HFFc6 (cell line): Measurements from ENCODE around the gene LBP. TPM values are rescaled to one million over a fixed set of nuclear protein-coding genes. Genes with fewer than 3 reads are reported as not detected.

ENCODE experiments used
- DNase-seq: peaks from one replicate; pipeline ENCODE4 v3.0.0-alpha.2; 2018
- H3K27ac Mint-ChIP-seq: 2 replicates; pipeline ENCODE4 v1.8.0; 2020; ENCODE audit warnings: mild to moderate bottlenecking, mixed read lengths
- H3K27me3 Mint-ChIP-seq: 2 replicates; pipeline ENCODE4 v1.8.0; 2021; ENCODE audit warnings: mild to moderate bottlenecking, moderate library complexity, mixed read lengths; ENCODE audit not compliant: insufficient read depth
- H3K36me3 Mint-ChIP-seq: 2 replicates; pipeline ENCODE4 v1.8.0; 2021; ENCODE audit warnings: low read depth, mixed read lengths
- H3K4me1 Mint-ChIP-seq: 2 replicates; pipeline ENCODE4 v1.8.0; 2020; ENCODE audit warnings: low read depth, mixed read lengths
- H3K4me3 Mint-ChIP-seq: 2 replicates; pipeline ENCODE4 v1.8.0; 2020; ENCODE audit warnings: mild to moderate bottlenecking, moderate library complexity, mixed read lengths
- H3K9me3 Mint-ChIP-seq: 2 replicates; pipeline ENCODE4 v1.8.0; 2020; ENCODE audit warnings: mild to moderate bottlenecking, mixed read lengths
- total RNA-seq, 6 experiments: library from RNA; stranded (reverse); fragmentation: NEBNext Ultra II Directional; extraction: Animal tissue kit (Norgen Biotek cat#: 25700); gene quantifications; 2 replicates in 1 of 6; 3 replicates in 5 of 6; pipeline ENCODE4 v1.2.3, GENCODE V29; 2021
- TF ChIP-seq, protein P1 (sequence below): fragments of 200-600 bp; sonication (generic); IDR thresholded peaks from 2 replicates; pipeline ENCODE4 v1.5.0; 2021; ENCODE audit warnings: antibody characterized with exemption, mild to moderate bottlenecking

LBP gene
- total RNA-seq, 6 experiments from 2014 or later, result not detected

DNA sequence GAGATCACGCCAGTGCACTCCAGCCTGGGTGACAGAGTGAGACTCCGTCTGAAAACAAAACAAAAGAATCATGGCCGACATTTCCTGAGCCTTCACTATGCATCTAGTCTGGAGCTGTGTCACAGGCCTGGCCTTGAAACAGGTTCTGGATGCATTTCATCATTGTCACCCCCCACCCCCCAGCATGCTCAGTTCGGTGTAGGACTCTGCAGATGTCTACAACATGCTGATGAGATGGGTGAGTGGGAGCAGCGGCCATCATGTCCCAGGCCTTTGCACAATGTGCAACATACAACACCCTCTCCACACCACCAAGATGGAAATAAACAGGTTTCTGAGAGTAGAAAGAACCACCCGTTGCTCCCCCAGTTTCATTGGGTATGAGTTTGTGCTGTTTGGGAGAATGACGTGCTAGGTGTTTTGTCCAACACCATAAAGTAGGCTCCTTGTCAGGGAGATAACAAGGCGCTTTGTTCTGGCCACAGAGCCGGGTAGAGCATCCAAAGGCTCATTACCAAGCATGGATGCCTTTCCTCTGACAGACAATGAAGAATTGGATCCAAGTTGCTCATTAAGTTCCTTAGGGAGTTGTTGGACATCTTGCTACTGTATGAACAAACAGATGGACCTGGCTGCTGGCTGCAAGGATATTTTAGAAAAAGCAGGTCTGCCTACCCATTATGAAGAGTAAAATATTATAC is 66.7 kb downstream of the LBP start:
- peaks cover 6% of the 10 kb centered on the region; the same call in 1 of the 2 replicates for H3K4me1 Mint-ChIP-seq
- H3K27me3 Mint-ChIP-seq, result no peaks in the 10 kb centered on the region
- no peak overlapping the region for H3K27ac Mint-ChIP-seq
- DNase-seq, result peak; percentile 21
- no peaks in the 10 kb centered on the region for H3K9me3 Mint-ChIP-seq
- TF ChIP-seq, protein P1, sequence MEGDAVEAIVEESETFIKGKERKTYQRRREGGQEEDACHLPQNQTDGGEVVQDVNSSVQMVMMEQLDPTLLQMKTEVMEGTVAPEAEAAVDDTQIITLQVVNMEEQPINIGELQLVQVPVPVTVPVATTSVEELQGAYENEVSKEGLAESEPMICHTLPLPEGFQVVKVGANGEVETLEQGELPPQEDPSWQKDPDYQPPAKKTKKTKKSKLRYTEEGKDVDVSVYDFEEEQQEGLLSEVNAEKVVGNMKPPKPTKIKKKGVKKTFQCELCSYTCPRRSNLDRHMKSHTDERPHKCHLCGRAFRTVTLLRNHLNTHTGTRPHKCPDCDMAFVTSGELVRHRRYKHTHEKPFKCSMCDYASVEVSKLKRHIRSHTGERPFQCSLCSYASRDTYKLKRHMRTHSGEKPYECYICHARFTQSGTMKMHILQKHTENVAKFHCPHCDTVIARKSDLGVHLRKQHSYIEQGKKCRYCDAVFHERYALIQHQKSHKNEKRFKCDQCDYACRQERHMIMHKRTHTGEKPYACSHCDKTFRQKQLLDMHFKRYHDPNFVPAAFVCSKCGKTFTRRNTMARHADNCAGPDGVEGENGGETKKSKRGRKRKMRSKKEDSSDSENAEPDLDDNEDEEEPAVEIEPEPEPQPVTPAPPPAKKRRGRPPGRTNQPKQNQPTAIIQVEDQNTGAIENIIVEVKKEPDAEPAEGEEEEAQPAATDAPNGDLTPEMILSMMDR, result no peak
- H3K36me3 Mint-ChIP-seq, result peaks cover 23% of the 10 kb centered on the region
- no peak overlapping the region for H3K4me3 Mint-ChIP-seq

DNA sequence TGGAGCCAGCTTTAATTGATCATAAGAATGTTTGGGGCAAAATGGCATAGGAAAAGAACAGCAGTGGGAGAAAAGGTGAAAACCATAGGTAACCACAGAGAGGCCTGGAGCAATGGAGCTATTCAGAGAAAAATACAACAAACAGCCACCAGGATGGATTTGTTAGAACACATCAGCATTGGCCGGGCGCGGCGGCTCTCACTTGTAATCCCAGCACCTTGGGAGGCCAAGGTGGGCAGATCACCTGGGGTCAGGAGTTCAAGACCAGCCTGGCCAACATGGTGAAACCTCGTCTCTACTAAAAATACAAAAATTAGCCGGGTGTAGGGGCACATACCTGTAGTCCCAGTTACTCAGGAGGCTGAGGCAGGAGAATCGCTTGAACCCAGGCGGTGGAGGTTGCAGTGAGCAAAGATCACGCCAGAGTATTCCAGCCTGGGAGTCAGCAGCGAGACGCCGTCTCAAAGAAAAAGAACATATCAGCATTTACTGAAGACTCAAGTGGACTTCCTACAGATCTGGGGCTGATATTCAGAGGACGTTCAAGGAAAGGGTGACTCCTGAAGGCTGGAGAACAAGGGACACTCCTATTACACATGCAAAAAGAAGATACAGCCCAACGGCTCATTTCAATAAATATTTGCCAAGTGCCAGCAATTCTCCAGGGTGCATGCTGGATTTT is 68.6 kb downstream of the LBP start:
- Mint-ChIP-seq H3K9me3 (no peaks in the 10 kb centered on the region), H3K4me3 (no peak overlapping the region), H3K27me3 (no peaks in the 10 kb centered on the region), H3K27ac (no peak overlapping the region), H3K36me3 (peaks cover 35% of the 10 kb centered on the region), H3K4me1 (peaks cover 15% of the 10 kb centered on the region)
- DNase-seq, result no peak
- TF ChIP-seq, protein P1, result no peak

DNA sequence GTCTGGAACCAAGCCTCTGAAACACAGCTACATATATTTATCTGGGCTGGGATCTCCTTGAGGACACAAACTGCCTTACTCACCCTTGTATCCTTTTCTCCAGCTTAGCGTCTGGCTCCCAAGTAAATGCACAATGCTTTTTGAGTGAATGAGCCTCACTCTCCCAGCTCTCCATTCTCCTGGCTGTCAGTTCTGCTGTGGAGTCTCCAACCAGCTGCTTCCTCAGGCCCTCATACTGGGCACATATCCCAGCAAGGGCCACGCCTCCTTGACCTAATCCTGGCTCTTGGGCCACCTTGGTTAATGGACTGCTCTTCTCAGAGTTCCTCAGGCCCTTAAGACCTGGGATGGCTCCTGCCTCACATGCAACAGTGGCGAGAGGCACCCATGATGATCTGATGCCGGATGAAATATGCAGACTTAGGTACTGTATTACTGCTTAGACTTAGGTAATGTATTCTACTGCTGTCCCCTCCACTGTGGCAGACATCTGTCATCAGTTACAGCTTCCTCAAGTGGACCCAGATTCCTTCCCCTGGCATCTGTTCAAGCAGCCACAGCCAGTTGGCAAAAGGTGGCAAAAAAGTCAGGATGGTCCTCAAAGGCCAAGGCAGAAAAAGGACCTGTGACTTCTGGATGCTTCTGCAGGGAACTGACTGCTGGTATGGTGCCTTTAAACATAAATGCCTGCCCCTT is 72.4 kb downstream of the LBP start:
- Mint-ChIP-seq H3K27ac (peak overlapping the region; percentile 29), H3K36me3 (peaks cover 59% of the 10 kb centered on the region)
- TF ChIP-seq, protein P1, result no peak

DNA sequence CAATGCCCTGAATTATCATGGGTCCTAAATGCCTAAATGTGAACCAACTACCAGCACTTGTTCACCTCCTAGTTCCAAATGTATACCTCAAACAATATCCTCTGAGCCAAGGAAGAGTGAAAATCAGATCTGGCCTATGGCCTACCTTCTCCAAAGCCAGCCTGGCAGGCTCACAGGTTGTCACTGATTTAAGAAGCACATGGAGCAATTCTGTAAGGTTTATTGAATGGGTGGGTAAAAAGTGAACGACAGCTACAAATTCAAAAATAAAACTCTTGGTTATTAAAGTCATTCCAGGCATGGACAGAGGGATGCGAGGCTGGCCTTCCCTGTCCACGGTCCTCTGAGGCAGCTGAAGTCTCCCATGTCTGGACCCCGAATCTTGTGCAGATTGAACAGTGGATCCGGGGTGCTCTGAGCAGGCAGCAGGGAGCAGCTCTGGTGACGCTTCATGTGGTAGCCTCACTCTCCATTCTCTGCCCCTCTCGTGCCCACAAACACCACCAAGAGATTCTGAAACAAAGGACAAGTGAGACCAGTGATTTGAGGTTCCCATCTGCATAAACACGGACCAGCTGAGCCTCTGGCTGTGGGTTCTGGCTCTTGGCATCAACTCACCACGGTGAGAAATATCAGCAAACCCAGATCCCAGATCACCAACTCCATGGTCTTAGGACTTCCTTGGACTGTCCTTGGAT is 74.3 kb downstream of the LBP start:
- Mint-ChIP-seq H3K36me3 (peaks cover 64% of the 10 kb centered on the region), H3K27ac (peak overlapping the region; percentile 32), H3K9me3 (no peaks in the 10 kb centered on the region), H3K4me1 (peaks cover 9% of the 10 kb centered on the region), H3K4me3 (no peak overlapping the region), H3K27me3 (no peaks in the 10 kb centered on the region)
- no peak for DNase-seq
- TF ChIP-seq, protein P1, result no peak

More for the DNA sequence above, 72.4 kb downstream of the LBP start:
- peak; percentile 28 for DNase-seq
- no peaks in the 10 kb centered on the region for H3K27me3 Mint-ChIP-seq
- H3K4me1 Mint-ChIP-seq, result peaks cover 9% of the 10 kb centered on the region
- H3K9me3 Mint-ChIP-seq, result no peaks in the 10 kb centered on the region
- no peak overlapping the region; the same call in 1 of the 2 replicates for H3K4me3 Mint-ChIP-seq

DNA sequence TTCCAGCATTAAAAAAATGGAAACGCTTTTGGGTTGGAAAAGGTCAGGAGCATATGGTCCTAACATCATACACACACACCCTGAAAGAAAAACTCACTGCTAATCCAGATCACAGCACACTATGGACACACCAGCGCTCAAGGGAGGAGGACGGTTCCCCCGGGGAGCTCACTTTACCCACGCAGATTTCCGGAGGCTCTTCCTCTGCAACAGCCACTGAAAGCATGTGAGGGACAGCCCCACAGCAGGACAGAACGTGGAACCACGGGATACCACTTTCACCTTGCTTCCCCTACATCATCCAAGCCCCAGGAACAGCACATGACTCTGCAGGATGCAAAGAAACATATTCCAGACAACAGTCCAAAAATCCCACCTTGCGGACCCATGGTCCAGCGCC is 75.6 kb downstream of the LBP start:
- no peak overlapping the region for H3K27ac Mint-ChIP-seq
- no peak for DNase-seq
- H3K27me3 Mint-ChIP-seq, result no peaks in the 10 kb centered on the region
- TF ChIP-seq, protein P1, result no peak
- H3K4me3 Mint-ChIP-seq, result no peak overlapping the region
- no peaks in the 10 kb centered on the region for H3K9me3 Mint-ChIP-seq
- H3K4me1 Mint-ChIP-seq, result peaks cover 22% of the 10 kb centered on the region
- peaks cover 66% of the 10 kb centered on the region for H3K36me3 Mint-ChIP-seq
